GM11168 (cell line): ENCODE data around the gene PLCB1.

ENCODE experiments used
- in situ Hi-C: fragments of 300-500 bp; cut with MboI; formaldehyde crosslinking; loops from one replicate; pipeline ENCODE4 v1.12.0; 2022; ENCODE audit warnings: low sequenced_read_pairs; ENCODE audit not compliant: unreplicated experiment

The PLCB1 gene

GRCh38 chr20:8287340-8287739 is 155.3 kb downstream of the PLCB1 start:
- in situ Hi-C loops, result no loop called here

- in situ Hi-C loops, result no loop called here
Measured at GRCh38 chr20:8291200-8291599, 159.1 kb downstream of the PLCB1 start.

- in situ Hi-C loops, result no loop called here
Measured at GRCh38 chr20:8291873-8292272, 159.8 kb downstream of the PLCB1 start.

GRCh38 chr20:8292793-8293192 is 160.7 kb downstream of the PLCB1 start:
- in situ Hi-C loops, result no loop called here

- in situ Hi-C loops, result no loop called here
Measured at GRCh38 chr20:8293750-8294149, 161.7 kb downstream of the PLCB1 start.

DNA sequence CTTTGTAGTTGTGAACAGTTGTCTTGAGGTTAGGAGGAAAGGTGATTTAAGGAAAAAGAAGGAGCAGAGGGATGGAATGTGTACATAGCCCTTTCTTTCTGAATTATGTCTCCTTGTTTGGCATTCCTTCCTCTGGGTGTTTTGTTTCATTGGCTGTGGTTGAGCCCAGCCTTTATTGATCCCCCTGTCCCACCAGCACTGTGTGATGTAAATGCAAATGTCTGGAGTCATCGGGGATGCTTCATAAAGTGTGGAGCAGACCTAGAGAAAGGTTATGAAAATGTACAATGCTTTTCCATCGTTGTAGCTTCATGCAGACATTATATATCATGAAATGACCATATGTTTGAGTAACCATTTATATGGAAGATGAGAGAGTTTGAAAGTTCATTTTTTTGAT is 164.5 kb downstream of the PLCB1 start:
- in situ Hi-C loops, result no loop called here

DNA sequence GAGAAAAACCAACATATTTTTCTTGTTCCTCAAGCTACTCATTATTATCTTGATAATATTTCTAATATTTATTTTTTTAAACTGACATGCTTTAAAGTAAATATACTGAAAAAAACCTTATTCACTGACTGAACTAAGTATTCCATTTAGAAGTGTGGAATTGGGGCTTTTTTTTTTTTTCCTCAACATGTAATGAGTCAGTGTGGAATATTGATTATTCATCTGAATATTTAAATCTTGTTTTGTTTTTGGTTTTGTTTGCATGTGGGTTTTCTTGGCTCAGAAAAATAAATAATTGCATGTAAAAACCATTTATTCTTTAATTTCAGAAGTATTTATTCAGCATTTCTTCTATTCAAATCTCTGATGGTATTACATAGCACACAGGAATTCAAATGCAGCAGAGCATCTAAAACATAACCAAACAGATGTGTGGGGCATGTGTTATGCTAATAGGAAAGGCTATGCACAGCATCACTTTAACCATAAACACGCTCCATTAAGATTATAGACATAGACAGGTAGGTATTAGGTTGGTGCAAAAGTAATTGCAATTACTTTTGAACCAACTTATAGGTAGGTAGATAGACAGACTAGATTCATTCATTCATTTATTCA is 166.5 kb downstream of the PLCB1 start:
- in situ Hi-C loops, result no loop called here

GRCh38 chr20:8299921-8300320 is 167.9 kb downstream of the PLCB1 start:
- in situ Hi-C loops, result loop anchor here (10.0 kb wide), 1 partner anchor 165 kb away; the partner anchor contains the start of gene PLCB1

DNA sequence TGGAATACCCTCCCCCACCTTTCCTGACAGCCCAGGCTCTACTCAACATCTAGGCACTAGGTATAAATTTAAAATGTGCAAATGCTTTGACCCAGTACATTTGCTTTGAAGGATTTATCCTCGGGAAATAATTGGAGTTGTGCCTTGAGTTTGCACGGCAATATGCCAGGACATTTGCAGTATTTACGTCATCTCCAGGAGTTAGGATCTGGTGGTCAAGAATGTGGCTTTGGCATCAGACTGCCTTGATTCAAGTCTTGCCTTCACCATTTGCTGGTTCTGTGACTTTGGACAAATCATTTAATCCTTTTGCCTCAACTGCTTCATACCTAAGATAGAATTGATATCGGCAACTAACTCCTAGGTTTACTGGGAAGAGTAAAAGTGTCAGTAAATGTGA is 169.6 kb downstream of the PLCB1 start:
- in situ Hi-C loops, result loop anchor here (10.0 kb wide), 1 partner anchor 167 kb away; the partner anchor contains the start of gene PLCB1

GRCh38 chr20:8303651-8304050 is 171.6 kb downstream of the PLCB1 start:
- in situ Hi-C loops, result loop anchor here (10.0 kb wide), 1 partner anchor 169 kb away; the partner anchor contains the start of gene PLCB1

GRCh38 chr20:8304124-8304816 is 172.2 kb downstream of the PLCB1 start:
- in situ Hi-C loops, result loop anchor here (10.0 kb wide), 1 partner anchor 169 kb away; the partner anchor contains the start of gene PLCB1

- in situ Hi-C loops, result loop anchor here (10.0 kb wide), 1 partner anchor 171 kb away; the partner anchor contains the start of gene PLCB1
Measured at GRCh38 chr20:8305449-8305978, 173.4 kb downstream of the PLCB1 start.

DNA sequence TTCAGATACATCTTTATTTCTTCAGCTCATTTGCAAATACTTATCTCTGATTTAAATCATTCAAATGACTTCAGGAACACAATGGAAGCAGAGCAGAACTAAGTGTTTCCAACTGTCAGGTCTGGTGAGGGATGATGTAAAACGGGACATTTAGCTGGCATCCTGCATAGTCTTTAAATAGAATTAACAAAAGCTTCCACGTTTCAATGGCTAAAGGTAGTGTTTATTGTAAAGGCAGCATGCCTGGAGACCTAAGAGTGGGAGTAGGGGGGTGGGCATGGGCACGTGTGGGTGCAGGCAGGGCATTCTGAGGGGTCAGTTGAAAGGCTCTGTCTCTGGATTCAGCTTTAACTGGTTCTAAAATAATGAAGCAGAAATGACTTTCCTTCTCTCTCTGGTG is 174.9 kb downstream of the PLCB1 start:
- in situ Hi-C loops, result loop anchor here (10.0 kb wide), 1 partner anchor 172 kb away; the partner anchor contains the start of gene PLCB1

- in situ Hi-C loops, result loop anchor here (10.0 kb wide), 1 partner anchor 175 kb away; the partner anchor contains the start of gene PLCB1
Measured at GRCh38 chr20:8309634-8310033, 177.6 kb downstream of the PLCB1 start.

DNA sequence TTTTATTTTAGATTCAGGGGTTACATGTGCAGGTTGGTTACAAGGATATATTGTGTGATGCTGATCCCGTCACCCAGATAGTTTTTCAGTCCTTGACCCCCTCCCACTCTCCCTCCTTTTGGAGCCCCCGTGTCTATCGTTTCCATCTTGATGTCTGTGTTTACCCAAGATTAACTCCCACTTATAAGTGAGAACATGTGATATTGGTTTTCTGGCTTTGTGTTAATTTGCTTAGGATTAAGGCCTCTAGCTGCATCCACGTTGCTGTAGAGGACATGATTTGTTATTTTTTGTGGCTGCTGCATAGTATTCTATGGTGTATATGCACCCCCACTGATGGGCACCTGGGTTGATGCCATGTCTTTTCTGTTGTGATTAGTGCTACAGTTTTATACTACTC is 178.6 kb downstream of the PLCB1 start:
- in situ Hi-C loops, result no loop called here

DNA sequence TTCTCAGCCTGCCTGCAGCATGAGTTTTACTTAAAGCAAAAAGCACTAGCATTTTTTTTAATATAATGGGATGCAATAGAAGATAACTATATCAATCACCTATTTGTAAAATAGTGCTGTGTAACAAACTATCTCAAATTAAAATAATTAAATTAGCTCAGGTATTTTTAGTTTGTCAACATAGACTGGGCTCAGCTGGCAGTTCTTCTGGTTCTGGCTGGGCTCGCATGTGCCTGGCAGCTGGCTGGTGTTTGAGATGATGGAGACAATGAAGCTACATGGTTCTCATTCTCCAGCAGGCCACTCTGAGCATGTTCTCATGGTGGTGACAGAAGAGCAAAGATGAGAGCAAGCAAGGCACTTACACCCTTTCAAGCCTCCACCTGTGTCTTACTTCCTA is 181.0 kb downstream of the PLCB1 start:
- in situ Hi-C loops, result no loop called here

DNA sequence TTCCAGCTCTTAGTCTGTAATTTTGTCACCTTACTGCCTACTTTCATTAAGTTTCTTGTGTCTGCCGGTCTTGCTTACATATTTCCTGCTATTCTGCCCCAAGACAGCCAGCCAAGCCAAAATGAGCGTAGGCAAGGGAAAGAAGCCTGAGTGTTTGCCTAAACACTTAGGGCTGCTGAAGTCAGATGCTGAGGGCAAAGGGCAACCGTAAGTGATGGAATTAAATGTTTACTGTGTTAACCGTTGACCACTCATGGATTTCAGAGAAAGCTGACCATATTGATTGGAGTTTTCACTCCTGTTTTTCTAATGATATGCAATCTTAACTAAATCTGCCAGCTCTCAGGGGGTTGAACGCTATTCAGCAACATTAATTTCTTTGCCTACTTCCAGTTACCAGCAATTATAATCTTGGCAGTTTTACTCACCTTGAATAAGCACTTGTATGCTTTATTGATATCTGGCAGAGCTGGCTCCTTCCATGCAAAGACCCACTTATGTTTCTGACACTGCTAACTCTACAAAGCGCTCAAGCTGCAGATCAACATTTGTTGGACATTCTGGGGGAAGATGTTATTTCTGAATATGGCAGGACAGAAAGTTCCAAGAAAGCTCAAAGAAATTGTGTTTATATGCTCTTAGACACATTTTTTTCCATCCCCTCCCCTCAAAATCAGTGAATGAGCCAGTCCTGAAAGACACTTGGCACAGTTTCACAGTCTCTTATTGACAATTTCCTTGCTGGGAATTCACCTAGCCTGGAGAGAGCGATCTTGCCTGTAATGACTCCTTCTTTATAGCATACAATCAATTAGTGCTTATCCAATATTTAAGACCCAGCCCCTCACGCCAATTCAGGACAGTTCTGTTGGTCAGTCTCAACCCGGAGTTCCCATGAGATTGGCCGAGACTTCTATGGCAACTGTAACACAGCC is 183.8 kb downstream of the PLCB1 start:
- in situ Hi-C loops, result no loop called here

DNA sequence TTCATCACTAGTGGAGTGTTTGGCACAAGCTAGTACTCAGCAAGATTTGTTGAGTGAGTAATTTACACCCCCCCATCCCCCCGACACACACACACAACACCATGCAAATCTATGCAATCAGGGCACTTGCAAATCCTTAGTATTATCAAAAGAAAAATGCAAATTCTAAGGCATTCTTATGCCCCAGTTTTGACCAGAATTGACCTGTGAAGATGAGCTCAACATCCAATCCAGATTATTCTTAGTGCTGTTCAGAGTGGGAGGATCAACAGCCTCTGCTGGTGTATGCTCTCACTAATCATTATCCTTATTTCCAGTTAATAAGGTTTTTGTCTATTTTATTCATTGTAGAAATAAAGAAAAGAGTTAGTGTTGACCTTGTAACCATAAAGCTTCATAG is 185.4 kb downstream of the PLCB1 start:
- in situ Hi-C loops, result no loop called here

GRCh38 chr20:8318965-8319625 is 187.0 kb downstream of the PLCB1 start:
- in situ Hi-C loops, result no loop called here

DNA sequence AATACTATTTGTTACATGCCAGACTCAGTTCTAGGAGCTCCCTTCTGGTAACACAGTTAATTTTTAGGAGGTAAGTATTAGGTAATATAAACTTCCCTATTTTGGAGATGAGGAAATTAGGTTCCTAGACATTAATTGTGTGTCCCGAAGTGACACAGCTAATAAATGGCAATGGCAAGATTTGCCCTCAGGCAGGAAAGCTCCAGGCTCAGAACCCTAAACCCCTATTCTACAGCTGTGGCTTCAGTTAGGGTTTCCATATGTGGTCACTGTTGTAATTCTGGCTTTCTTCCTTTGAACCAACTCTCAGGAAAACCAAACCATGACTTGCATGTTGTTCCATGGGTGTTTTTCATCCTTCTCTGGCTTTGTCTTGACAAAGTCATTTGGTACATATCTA is 188.2 kb downstream of the PLCB1 start:
- in situ Hi-C loops, result no loop called here
